DND-41 (cell line): ENCODE results near the gene ARHGAP28.

Experiments used
- CTCF ChIP-seq: IDR thresholded peaks from 2 replicates; pipeline ENCODE4 v1.5.1; 2012; ENCODE audit warnings: borderline replicate concordance, low read length, moderate library complexity, mild to moderate bottlenecking; ENCODE audit not compliant: poor library complexity, severe bottlenecking; ENCODE audit errors: extremely low read depth
- EZH2 ChIP-seq: IDR thresholded peaks from 3 replicates; pipeline ENCODE4 v1.6.1; 2012; ENCODE audit warnings: borderline replicate concordance, low read depth, mild to moderate bottlenecking, moderate library complexity, low read length, inconsistent platforms; ENCODE audit not compliant: severe bottlenecking

- no peak for TF ChIP-seq CTCF
- TF ChIP-seq EZH2 = no peak
Measured at GRCh38 chr18:6781142-6781714, 51.7 kb downstream of the ARHGAP28 start.
